Measurements from ENCODE around the gene ZC3H6. TPM values are rescaled to one million over a fixed set of nuclear protein-coding genes. Genes with fewer than 3 reads are reported as not detected.

The ZC3H6 gene
- total and polyA plus RNA-seq, 2 of the 13 experiments (the other 11 are each of a cell fraction or from before 2014, with no cell fraction given), result 0.71 to 0.93 TPM

DNA sequence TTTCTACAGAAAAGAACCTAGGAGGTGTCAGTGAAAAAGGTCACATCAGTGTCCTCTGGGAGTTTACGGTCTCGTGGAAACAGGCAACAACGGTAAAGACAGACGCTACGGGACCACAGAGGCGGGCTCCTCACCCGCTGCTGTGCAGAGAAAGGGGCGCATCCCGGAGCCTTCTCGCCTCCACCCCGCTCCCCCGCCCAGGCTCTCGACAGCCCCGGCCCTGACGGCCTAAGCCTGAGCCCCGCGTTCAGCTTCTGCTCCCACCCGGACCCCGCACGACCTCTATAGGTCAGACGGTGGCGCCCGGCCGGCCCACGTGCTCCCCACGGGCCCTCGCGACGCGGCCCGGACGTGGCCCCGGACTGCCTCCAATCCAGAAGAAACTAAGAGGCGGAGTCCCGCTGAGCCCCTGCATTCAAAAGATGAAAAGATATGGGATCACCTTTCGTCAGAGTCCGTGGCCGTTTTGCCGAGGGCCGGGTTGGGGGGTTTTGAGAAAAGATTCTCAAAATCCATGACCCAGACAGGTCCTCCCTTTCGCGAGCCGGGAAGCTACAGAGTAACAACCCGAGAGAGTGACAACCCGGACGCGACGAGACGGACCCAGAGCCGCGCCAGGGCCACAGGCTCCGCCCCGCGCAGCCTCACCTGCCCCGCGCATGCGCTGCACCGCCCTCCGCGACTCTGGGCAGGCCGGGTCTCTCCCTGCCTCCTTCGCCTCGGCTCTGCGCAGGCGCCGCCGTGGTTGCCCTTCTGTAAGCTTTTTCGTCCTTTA is 20.7 kb upstream of the ZC3H6 start, which contains the start of gene ZC3H8 (continued):
- TF ChIP-seq, protein P1, sequence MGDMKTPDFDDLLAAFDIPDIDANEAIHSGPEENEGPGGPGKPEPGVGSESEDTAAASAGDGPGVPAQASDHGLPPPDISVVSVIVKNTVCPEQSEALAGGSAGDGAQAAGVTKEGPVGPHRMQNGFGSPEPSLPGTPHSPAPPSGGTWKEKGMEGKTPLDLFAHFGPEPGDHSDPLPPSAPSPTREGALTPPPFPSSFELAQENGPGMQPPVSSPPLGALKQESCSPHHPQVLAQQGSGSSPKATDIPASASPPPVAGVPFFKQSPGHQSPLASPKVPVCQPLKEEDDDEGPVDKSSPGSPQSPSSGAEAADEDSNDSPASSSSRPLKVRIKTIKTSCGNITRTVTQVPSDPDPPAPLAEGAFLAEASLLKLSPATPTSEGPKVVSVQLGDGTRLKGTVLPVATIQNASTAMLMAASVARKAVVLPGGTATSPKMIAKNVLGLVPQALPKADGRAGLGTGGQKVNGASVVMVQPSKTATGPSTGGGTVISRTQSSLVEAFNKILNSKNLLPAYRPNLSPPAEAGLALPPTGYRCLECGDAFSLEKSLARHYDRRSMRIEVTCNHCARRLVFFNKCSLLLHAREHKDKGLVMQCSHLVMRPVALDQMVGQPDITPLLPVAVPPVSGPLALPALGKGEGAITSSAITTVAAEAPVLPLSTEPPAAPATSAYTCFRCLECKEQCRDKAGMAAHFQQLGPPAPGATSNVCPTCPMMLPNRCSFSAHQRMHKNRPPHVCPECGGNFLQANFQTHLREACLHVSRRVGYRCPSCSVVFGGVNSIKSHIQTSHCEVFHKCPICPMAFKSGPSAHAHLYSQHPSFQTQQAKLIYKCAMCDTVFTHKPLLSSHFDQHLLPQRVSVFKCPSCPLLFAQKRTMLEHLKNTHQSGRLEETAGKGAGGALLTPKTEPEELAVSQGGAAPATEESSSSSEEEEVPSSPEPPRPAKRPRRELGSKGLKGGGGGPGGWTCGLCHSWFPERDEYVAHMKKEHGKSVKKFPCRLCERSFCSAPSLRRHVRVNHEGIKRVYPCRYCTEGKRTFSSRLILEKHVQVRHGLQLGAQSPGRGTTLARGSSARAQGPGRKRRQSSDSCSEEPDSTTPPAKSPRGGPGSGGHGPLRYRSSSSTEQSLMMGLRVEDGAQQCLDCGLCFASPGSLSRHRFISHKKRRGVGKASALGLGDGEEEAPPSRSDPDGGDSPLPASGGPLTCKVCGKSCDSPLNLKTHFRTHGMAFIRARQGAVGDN (CRISPR knock-in tag; IDR thresholded peaks at IDR 0.05), result peak; percentile 99
- TF ChIP-seq MTA3 (CRISPR knock-in tag; IDR thresholded peaks at IDR 0.05) (no peak), ZNF143 (CRISPR knock-in tag; IDR thresholded peaks at IDR 0.05) (peak; percentile 42; the same call in 1 of the 2 replicates), ZKSCAN5 (CRISPR knock-in tag; IDR thresholded peaks at IDR 0.05) (no peak), ZFP36 (IDR thresholded peaks at IDR 0.05; ENCODE audit: borderline replicate concordance, low read depth, low read length, partially characterized antibody) (no peak), ZNF317 (CRISPR knock-in tag; IDR thresholded peaks at IDR 0.05) (peak; percentile 89), GMEB2 (CRISPR knock-in tag; IDR thresholded peaks at IDR 0.05; ENCODE audit: low read depth) (no peak), CCAR2 (optimal IDR thresholded peaks at IDR 0.05; ENCODE audit: low read depth, low read length) (no peak), BRD4 (CRISPR knock-in tag; IDR thresholded peaks at IDR 0.05) (peak; percentile 36)
- TF ChIP-seq, protein P2, sequence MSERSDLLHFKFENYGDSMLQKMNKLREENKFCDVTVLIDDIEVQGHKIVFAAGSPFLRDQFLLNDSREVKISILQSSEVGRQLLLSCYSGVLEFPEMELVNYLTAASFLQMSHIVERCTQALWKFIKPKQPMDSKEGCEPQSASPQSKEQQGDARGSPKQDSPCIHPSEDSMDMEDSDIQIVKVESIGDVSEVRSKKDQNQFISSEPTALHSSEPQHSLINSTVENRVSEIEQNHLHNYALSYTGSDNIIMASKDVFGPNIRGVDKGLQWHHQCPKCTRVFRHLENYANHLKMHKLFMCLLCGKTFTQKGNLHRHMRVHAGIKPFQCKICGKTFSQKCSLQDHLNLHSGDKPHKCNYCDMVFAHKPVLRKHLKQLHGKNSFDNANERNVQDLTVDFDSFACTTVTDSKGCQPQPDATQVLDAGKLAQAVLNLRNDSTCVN (CRISPR knock-in tag; IDR thresholded peaks at IDR 0.05; ENCODE audit: borderline replicate concordance), result peak; percentile 78
- TF ChIP-seq, protein P3, sequence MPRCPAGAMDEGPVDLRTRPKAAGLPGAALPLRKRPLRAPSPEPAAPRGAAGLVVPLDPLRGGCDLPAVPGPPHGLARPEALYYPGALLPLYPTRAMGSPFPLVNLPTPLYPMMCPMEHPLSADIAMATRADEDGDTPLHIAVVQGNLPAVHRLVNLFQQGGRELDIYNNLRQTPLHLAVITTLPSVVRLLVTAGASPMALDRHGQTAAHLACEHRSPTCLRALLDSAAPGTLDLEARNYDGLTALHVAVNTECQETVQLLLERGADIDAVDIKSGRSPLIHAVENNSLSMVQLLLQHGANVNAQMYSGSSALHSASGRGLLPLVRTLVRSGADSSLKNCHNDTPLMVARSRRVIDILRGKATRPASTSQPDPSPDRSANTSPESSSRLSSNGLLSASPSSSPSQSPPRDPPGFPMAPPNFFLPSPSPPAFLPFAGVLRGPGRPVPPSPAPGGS (CRISPR knock-in tag; IDR thresholded peaks at IDR 0.05), result peak; percentile 91
- TF ChIP-seq, protein P4, sequence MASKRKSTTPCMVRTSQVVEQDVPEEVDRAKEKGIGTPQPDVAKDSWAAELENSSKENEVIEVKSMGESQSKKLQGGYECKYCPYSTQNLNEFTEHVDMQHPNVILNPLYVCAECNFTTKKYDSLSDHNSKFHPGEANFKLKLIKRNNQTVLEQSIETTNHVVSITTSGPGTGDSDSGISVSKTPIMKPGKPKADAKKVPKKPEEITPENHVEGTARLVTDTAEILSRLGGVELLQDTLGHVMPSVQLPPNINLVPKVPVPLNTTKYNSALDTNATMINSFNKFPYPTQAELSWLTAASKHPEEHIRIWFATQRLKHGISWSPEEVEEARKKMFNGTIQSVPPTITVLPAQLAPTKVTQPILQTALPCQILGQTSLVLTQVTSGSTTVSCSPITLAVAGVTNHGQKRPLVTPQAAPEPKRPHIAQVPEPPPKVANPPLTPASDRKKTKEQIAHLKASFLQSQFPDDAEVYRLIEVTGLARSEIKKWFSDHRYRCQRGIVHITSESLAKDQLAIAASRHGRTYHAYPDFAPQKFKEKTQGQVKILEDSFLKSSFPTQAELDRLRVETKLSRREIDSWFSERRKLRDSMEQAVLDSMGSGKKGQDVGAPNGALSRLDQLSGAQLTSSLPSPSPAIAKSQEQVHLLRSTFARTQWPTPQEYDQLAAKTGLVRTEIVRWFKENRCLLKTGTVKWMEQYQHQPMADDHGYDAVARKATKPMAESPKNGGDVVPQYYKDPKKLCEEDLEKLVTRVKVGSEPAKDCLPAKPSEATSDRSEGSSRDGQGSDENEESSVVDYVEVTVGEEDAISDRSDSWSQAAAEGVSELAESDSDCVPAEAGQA (IDR thresholded peaks at IDR 0.05; ENCODE audit: low read depth), result peak; percentile 11; the same call in 1 of the 2 replicates
- TF ChIP-seq, protein P4 (CRISPR knock-in tag; IDR thresholded peaks at IDR 0.05; ENCODE audit: borderline replicate concordance), result peak; percentile 95; the same call in 1 of the 2 replicates
